Esophagus squamous epithelium (tissue), 4 donors: ENCODE results near the gene GBX1.

Experiments used
- POLR2A ChIP-seq, 4 donors: fragments of 450-650 bp; IDR thresholded peaks; one replicate each; pipeline ENCODE4 v1.6.1; 2017; ENCODE audit warnings: antibody characterized with exemption in 4 of 4, mild to moderate bottlenecking in 4 of 4, moderate library complexity in 3 of 4
- TF ChIP-seq, protein P1 (sequence below), 6 experiments: fragments of 450-650 bp in 4 of 6; fragments of 200-600 bp in 2 of 6; sonication (generic) in 2 of 6; IDR thresholded peaks; one replicate each; pipeline ENCODE4 v1.5.1; 2016 to 2019; ENCODE audit warnings: antibody characterized with exemption in 6 of 6, mild to moderate bottlenecking in 4 of 6, moderate library complexity in 4 of 6

DNA sequence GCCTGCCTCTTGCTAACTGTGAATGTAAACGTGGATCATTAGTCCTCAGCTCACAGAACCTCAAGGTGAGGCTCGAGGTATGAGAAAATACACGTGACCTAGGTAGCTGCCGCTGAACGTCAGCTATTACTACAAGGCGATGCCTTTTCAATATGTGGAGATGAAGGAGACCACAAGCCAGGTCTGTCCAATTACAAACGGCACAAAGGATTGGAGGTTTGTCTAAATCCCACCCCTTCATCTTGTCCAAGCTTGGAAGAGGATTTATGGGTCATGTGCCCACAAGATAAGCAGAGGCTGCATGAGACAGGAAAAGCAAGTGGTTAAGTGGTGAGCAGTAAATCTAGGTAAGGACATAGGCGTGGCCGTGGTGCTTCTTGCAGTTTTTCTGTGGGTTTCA lies 39.4 kb upstream of the GBX1 start:
- TF ChIP-seq, protein P1, sequence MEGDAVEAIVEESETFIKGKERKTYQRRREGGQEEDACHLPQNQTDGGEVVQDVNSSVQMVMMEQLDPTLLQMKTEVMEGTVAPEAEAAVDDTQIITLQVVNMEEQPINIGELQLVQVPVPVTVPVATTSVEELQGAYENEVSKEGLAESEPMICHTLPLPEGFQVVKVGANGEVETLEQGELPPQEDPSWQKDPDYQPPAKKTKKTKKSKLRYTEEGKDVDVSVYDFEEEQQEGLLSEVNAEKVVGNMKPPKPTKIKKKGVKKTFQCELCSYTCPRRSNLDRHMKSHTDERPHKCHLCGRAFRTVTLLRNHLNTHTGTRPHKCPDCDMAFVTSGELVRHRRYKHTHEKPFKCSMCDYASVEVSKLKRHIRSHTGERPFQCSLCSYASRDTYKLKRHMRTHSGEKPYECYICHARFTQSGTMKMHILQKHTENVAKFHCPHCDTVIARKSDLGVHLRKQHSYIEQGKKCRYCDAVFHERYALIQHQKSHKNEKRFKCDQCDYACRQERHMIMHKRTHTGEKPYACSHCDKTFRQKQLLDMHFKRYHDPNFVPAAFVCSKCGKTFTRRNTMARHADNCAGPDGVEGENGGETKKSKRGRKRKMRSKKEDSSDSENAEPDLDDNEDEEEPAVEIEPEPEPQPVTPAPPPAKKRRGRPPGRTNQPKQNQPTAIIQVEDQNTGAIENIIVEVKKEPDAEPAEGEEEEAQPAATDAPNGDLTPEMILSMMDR (IDR thresholded peaks at IDR 0.05): no peak
- no peak for TF ChIP-seq POLR2A (IDR thresholded peaks at IDR 0.05)
